Neural cell (in vitro differentiated cells): Measurements from ENCODE around the gene IGF2R. TPM values are rescaled to one million over a fixed set of nuclear protein-coding genes. Genes with fewer than 3 reads are reported as not detected.

Experiments
- H2AFZ ChIP-seq: fragments of 200-600, 300-800 bp; sonication (generic), shearing (Covaris generic); 2 replicates; pipeline ENCODE4 v1.6.0; 2014; ENCODE audit warnings: low read depth, mild to moderate bottlenecking, antibody characterized with exemption, low read length, moderate library complexity
- H3F3A ChIP-seq: fragments of 200-600 bp; shearing (Covaris generic); 2 replicates; pipeline ENCODE4 v1.6.1; 2016; ENCODE audit warnings: mild to moderate bottlenecking, moderate library complexity, mixed read lengths, antibody characterized with exemption, low read length; ENCODE audit not compliant: insufficient read depth, poor library complexity, severe bottlenecking
- H3K27ac ChIP-seq: fragments of 200-600, 300-800 bp; sonication (generic), shearing (Covaris generic); 2 replicates; pipeline ENCODE4 v1.5.1; 2014; ENCODE audit warnings: mild to moderate bottlenecking, low read length, moderate library complexity
- H3K27me3 ChIP-seq: fragments of 300-800, 200-600 bp; sonication (generic), shearing (Covaris generic); 2 replicates; pipeline ENCODE4 v1.6.0; 2014; ENCODE audit warnings: mild to moderate bottlenecking, low read depth, low read length, moderate library complexity; ENCODE audit not compliant: insufficient read depth
- H3K36me3 ChIP-seq: fragments of 300-800, 200-600 bp; sonication (generic), shearing (Covaris generic); 2 replicates; pipeline ENCODE4 v1.5.1; 2014; ENCODE audit warnings: mild to moderate bottlenecking, antibody characterized with exemption, low read length, moderate library complexity; ENCODE audit not compliant: insufficient read depth
- H3K4me2 ChIP-seq: fragments of 300-800, 200-600 bp; sonication (generic), shearing (Covaris generic); 2 replicates; pipeline ENCODE4 v1.6.0; 2014; ENCODE audit warnings: mild to moderate bottlenecking, low read length
- H3K4me3 ChIP-seq: fragments of 300-800, 200-600 bp; sonication (generic), shearing (Covaris generic); 2 replicates; pipeline ENCODE4 v1.5.1; 2014; ENCODE audit warnings: mild to moderate bottlenecking, low read length, moderate library complexity
- H3K79me2 ChIP-seq: fragments of 200-600 bp; shearing (Covaris generic); replicated peaks from 2 replicates; pipeline ENCODE4 v1.6.0; 2014; ENCODE audit warnings: mild to moderate bottlenecking, low read length, moderate library complexity; ENCODE audit not compliant: insufficient read depth
- H3K9ac ChIP-seq: fragments of 300-800, 200-600 bp; sonication (generic), shearing (Covaris generic); 2 replicates; pipeline ENCODE4 v1.6.1; 2016; ENCODE audit warnings: mild to moderate bottlenecking, low read length, mixed read lengths
- H3K9me2 ChIP-seq: fragments of 200-600 bp; shearing (Covaris generic); 2 replicates; pipeline ENCODE4 v1.6.1; 2016; ENCODE audit warnings: mild to moderate bottlenecking, low read length, mixed read lengths; ENCODE audit not compliant: insufficient read depth
- H3K9me3 ChIP-seq: fragments of 200-600, 300-800 bp; sonication (generic), shearing (Covaris generic); 2 replicates; pipeline ENCODE4 v1.6.1; 2016; ENCODE audit warnings: mild to moderate bottlenecking, mixed run types, low read length, moderate library complexity, mixed read lengths
- H4K20me1 ChIP-seq: fragments of 200-600 bp; shearing (Covaris generic); 2 replicates; pipeline ENCODE4 v1.6.1; 2016; ENCODE audit warnings: mild to moderate bottlenecking, mixed run types; ENCODE audit not compliant: insufficient read depth
- EP300 ChIP-seq: fragments of 450-650 bp; conservative IDR thresholded peaks from 2 replicates; pipeline ENCODE4 v1.6.1; 2014; ENCODE audit warnings: antibody characterized with exemption, mild to moderate bottlenecking, moderate library complexity; ENCODE audit not compliant: poor library complexity, severe bottlenecking
- EZH2 ChIP-seq: fragments of 200-600, 300-800 bp; shearing (Covaris generic), sonication (generic); IDR thresholded peaks from 2 replicates; pipeline ENCODE4 v1.6.1; 2014; ENCODE audit warnings: antibody characterized with exemption, low read length, borderline replicate concordance, mild to moderate bottlenecking; ENCODE audit not compliant: insufficient read depth, poor library complexity, severe bottlenecking
- MXI1 ChIP-seq: fragments of 450-650 bp; conservative IDR thresholded peaks from 2 replicates; pipeline ENCODE4 v1.6.1; 2014; ENCODE audit warnings: antibody characterized with exemption, mild to moderate bottlenecking; ENCODE audit not compliant: poor library complexity, severe bottlenecking
- POLR2AphosphoS5 ChIP-seq: IDR thresholded peaks from 2 replicates; pipeline ENCODE4 v1.6.1; 2012
- RAD21 ChIP-seq: fragments of 450-650 bp; conservative IDR thresholded peaks from 2 replicates; pipeline ENCODE4 v1.6.1; 2014; ENCODE audit warnings: antibody characterized with exemption, mild to moderate bottlenecking, moderate library complexity
- SMC3 ChIP-seq: fragments of 450-650 bp; conservative IDR thresholded peaks from 2 replicates; pipeline ENCODE4 v1.6.1; 2014; ENCODE audit warnings: antibody characterized with exemption, mild to moderate bottlenecking, moderate library complexity; ENCODE audit not compliant: poor library complexity
- TAF1 ChIP-seq: IDR thresholded peaks from 2 replicates; pipeline ENCODE4 v1.6.1; 2012; ENCODE audit warnings: low read depth
- polyA plus RNA-seq: library from polyadenylated mRNA; depleted of rRNA; stranded (reverse); fragments of >200 nt; gene quantifications from 2 replicates; pipeline ENCODE4 v1.2.3, GENCODE V29; 2014
- TF ChIP-seq, protein P1 (sequence below): fragments of 450-650 bp; IDR thresholded peaks from 2 replicates; pipeline ENCODE4 v1.5.1; 2014; ENCODE audit warnings: antibody characterized with exemption, mild to moderate bottlenecking, moderate library complexity; ENCODE audit not compliant: poor library complexity, severe bottlenecking
- TF ChIP-seq, protein P2 (sequence below): IDR thresholded peaks from 2 replicates; pipeline ENCODE4 v1.6.1; 2012; ENCODE audit warnings: borderline replicate concordance

The IGF2R gene
- polyA plus RNA-seq, 1 donor from 2014 or later = 15.0 TPM

- H3K9ac ChIP-seq = no peak overlapping the region
- no peaks in the 10 kb centered on the region for H3K36me3 ChIP-seq
- H4K20me1 ChIP-seq = no peaks in the 10 kb centered on the region
- H2AFZ ChIP-seq = no peak overlapping the region
- TF ChIP-seq EP300 = no peak
- no peak for TF ChIP-seq SMC3
- TF ChIP-seq, protein P1, sequence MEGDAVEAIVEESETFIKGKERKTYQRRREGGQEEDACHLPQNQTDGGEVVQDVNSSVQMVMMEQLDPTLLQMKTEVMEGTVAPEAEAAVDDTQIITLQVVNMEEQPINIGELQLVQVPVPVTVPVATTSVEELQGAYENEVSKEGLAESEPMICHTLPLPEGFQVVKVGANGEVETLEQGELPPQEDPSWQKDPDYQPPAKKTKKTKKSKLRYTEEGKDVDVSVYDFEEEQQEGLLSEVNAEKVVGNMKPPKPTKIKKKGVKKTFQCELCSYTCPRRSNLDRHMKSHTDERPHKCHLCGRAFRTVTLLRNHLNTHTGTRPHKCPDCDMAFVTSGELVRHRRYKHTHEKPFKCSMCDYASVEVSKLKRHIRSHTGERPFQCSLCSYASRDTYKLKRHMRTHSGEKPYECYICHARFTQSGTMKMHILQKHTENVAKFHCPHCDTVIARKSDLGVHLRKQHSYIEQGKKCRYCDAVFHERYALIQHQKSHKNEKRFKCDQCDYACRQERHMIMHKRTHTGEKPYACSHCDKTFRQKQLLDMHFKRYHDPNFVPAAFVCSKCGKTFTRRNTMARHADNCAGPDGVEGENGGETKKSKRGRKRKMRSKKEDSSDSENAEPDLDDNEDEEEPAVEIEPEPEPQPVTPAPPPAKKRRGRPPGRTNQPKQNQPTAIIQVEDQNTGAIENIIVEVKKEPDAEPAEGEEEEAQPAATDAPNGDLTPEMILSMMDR = no peak
- no peak for TF ChIP-seq RAD21
- H3F3A ChIP-seq = no peaks in the 10 kb centered on the region
- H3K4me2 ChIP-seq = no peak overlapping the region
- no peaks in the 10 kb centered on the region for H3K27me3 ChIP-seq
- peaks cover 3% of the 10 kb centered on the region for H3K79me2 ChIP-seq
- no peaks in the 10 kb centered on the region for H3K9me3 ChIP-seq
- H3K27ac ChIP-seq = no peak overlapping the region
- no peaks in the 10 kb centered on the region for H3K9me2 ChIP-seq
- no peak overlapping the region for H3K4me3 ChIP-seq
Measured at GRCh38 chr6:160032538-160032937, 63.7 kb downstream of the IGF2R start.

DNA sequence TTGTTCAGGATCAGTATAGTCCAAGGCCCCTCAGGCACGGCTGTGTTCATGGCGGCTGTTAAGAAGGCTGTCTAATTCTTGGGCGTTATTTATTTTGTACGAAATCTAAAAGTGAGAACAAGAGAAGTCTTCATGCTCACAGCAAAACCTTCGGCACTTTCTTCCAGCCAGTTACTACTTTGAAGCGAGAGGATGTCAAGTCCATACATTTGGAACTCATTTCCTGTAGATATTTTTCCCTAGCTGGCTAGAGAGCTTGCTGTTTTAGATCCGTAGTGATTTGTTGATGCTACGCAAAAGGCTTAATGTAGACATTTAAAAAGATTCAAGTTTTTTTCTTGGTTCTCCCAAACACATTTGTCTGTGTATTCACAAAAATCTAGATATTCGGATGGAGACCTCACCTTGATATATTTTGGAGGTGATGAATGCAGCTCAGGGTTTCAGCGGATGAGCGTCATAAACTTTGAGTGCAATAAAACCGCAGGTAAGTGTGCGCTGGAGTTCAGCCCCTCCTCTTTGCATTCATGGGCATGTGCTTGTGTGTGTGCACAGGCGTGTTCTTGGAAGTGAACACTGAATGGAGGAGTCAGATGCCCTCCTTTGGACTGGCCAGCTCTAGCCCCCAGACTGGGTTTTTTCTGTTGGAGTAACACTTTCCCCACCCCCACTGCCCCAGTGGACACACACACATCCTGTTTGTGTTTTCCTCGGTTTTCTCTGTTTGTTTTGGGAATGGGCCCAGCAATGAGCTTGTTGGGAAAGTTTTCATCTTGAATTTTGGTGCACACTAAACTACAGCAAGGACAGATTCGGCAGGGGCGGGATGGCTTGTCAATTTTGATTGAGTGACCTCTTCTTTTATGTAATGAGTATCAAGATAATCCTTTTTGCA, 65.4 kb downstream of the IGF2R start:
- no peaks in the 10 kb centered on the region for H4K20me1 ChIP-seq
- no peaks in the 10 kb centered on the region for H3K27me3 ChIP-seq
- H3K27ac ChIP-seq = no peak overlapping the region
- no peaks in the 10 kb centered on the region for H3F3A ChIP-seq
- H3K9me2 ChIP-seq = no peaks in the 10 kb centered on the region
- H2AFZ ChIP-seq = no peak overlapping the region
- H3K9me3 ChIP-seq = no peaks in the 10 kb centered on the region
- no peak overlapping the region for H3K4me2 ChIP-seq
- no peaks in the 10 kb centered on the region for H3K36me3 ChIP-seq
- H3K9ac ChIP-seq = no peak overlapping the region
- no peak overlapping the region for H3K4me3 ChIP-seq
- no peak for TF ChIP-seq RAD21
- TF ChIP-seq, protein P2, sequence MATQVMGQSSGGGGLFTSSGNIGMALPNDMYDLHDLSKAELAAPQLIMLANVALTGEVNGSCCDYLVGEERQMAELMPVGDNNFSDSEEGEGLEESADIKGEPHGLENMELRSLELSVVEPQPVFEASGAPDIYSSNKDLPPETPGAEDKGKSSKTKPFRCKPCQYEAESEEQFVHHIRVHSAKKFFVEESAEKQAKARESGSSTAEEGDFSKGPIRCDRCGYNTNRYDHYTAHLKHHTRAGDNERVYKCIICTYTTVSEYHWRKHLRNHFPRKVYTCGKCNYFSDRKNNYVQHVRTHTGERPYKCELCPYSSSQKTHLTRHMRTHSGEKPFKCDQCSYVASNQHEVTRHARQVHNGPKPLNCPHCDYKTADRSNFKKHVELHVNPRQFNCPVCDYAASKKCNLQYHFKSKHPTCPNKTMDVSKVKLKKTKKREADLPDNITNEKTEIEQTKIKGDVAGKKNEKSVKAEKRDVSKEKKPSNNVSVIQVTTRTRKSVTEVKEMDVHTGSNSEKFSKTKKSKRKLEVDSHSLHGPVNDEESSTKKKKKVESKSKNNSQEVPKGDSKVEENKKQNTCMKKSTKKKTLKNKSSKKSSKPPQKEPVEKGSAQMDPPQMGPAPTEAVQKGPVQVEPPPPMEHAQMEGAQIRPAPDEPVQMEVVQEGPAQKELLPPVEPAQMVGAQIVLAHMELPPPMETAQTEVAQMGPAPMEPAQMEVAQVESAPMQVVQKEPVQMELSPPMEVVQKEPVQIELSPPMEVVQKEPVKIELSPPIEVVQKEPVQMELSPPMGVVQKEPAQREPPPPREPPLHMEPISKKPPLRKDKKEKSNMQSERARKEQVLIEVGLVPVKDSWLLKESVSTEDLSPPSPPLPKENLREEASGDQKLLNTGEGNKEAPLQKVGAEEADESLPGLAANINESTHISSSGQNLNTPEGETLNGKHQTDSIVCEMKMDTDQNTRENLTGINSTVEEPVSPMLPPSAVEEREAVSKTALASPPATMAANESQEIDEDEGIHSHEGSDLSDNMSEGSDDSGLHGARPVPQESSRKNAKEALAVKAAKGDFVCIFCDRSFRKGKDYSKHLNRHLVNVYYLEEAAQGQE = no peak
- no peak for TF ChIP-seq EP300
- no peak for TF ChIP-seq MXI1
- no peak for TF ChIP-seq POLR2AphosphoS5
- no peak for TF ChIP-seq SMC3
- TF ChIP-seq, protein P1 = no peak
- no peak for TF ChIP-seq TAF1
- no peak for TF ChIP-seq EZH2
- H3K79me2 ChIP-seq = peaks cover 3% of the 10 kb centered on the region
